ENCODE measurements around the gene NEK11. TPM values are rescaled to one million over a fixed set of nuclear protein-coding genes. Genes with fewer than 3 reads are reported as not detected.
"Not testable (repeated sequence)": the region's sequence is repeated elsewhere in the genome, so short reads cannot be mapped to it uniquely, and the experiment has no call there.

Gene NEK11
- total RNA-seq, 1 donor from 2014 or later, result 6.1 TPM

DNA sequence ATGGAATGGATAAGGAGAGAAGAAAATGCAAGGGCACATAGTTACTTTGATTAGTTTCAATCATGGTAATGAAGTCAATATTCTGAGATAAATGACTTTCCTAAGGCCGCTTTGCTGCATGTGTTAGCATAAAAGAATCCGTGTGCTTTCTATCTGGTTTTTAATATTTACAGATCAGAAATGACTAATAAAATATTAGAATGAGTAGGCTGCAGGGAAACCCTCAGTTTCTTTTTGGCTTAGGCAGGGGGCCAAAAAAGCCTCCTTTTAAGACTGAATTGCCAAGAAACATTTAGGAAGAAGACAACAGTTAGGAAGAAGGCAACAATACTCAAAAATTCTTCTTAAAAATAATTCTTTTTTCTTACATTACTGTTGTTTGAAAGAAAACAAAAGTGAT lies 11.6 kb downstream of the NEK11 start:
- no peak for DNase-seq (ENCODE audit: low read depth)

DNA sequence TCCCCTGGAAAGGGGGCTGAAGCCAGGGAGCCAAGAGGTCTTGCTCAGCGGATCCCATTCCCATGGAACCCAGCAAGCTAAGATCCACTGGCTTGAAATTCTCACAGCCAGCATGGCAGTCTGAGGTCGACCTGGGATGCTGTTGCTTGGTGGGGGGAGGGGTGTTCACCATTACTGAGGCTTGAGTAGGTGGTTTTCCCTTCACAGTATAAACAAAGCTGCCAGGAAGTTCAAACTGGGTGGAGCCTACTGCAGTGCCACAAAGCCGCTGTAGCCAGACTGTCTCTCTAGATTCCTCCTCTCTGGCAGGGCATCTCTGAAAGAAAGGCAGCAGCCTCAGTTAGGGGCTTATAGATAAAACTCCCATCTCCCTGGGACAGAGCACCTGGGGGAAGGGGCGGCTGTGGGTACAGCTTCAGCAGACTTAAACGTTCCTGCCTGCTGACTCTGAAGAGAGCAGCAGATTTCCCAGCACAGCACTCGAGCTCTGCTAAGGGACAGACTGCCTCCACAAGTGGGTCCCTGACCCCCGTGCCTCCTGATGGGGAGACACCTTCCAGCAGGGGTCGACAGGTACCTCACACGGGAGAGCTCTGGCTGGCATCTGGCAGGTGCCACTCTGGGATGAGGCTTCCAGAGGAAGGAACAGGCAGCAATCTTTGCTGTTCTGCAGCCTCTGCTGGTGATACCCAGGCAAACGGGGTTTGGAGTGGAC lies 15.8 kb downstream of the NEK11 start:
- DNase-seq (ENCODE audit: low read depth), result not testable (repeated sequence)

DNA sequence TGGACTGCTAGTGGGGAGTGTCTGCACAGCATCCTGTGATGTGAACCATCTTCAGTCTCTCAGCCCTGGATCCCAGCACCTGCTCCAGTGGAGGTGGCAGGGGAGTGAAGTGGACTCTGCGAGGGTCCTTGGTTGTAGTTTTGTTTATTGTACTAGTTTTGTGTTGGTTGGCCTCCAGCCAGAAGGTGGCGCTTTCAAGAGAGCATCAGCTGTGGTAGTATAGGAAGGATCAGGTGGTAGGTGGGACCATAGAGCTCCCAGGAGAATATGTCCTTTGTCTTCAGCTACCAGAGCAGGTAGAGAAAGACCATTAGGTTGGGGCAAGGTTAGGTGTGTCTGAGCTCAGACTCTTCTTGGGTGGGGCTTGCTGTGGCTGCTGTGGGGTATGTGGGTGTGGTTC lies 20.9 kb downstream of the NEK11 start:
- DNase-seq (ENCODE audit: low read depth), result no peak

DNA sequence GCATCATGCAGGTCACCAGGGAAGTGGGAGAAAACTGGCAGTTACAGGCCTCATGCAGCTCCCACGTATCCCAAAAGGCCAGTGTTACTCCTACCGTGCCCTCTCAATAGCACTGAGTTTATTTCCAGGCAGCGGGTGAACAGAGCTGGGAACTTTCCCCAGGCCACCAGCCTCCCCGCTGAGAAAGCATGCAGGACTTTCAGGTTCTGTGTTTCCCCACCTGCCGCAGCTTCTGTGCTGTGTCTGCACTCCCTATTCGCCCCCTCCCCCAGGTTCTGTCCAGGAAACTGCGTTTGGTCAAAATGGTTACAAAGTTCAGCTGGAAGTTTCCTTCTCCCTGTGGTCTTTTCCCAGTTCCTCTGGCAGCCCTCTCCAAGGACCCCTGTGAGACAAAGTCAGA lies 21.4 kb downstream of the NEK11 start:
- no peak for DNase-seq (ENCODE audit: low read depth)

DNA sequence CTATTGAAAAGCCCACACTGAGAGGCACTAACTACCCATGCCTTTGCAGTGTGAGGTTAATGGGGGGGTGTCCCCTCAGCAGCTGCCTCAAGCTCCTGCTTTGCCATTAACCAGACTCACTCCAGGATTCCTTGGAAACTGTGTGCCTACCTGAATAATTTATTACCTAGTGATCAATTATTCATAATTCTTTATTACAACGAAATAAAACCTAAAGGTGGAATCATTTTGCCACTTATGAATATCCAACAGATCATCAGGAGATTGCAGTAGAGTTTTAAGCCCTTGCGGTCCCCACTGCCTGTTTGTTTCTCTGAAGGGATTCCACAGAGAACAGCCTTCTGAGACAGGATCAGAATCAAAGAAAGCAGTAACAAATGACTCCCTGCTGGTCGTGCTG lies 23.3 kb downstream of the NEK11 start:
- DNase-seq (ENCODE audit: low read depth), result no peak

DNA sequence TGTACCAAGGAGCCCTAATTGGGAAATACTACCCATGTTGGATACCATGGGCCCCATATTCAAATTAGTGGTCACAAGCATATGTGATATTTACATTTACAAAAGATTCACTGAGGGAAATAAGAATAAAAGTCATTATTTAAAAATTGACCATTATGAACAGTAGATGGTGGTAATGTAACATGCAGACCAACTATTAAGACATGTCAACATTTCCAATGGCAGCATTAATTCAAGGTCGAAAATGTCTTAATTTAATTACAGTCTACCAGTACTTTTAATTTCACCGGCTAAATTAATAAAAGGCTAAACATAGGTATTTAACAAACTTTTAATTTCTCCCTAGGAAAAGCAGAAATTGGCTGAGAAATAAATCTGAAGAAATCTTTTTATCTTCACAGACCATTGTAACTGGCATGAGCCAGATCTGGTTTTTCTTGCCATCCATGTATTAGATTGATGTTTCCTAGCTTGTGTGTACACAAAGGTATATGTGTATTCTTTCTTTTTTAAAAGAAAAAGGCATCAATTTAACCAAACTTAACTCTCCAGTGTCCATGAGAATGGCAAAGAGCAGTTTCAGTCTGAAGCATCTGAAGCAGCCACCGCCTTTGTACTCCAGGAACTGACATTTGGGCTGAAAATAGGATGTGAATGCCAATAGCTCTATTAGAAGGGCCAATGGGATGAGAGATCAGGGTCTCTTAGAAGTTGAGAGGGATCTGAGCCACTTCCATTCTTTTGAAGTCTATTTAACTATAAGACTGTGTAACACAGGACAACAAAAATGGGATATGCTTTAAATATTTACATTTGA lies 26.6 kb downstream of the NEK11 start:
- DNase-seq (ENCODE audit: low read depth), result peak; percentile 24

DNA sequence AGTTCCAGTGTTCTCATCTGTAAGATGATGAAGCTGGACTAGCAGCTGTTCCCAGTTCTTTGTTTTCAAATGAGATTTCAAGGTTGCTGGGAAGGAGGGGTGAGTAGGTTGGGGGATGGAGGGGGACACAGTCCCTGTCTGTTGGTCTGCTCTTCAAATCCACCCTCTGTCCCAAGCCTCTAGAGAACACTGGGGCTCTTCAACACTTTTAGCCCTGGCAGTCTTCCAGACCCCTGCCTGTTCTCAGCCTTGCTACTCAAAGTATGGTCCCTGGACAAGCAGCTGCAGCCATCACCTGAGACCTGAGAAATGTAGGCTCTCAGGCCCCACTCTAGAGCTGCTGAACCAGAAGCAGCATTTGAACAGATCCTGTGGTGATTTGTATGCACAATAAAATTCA lies 41.3 kb downstream of the NEK11 start:
- DNase-seq (ENCODE audit: low read depth), result peak; percentile 54

DNA sequence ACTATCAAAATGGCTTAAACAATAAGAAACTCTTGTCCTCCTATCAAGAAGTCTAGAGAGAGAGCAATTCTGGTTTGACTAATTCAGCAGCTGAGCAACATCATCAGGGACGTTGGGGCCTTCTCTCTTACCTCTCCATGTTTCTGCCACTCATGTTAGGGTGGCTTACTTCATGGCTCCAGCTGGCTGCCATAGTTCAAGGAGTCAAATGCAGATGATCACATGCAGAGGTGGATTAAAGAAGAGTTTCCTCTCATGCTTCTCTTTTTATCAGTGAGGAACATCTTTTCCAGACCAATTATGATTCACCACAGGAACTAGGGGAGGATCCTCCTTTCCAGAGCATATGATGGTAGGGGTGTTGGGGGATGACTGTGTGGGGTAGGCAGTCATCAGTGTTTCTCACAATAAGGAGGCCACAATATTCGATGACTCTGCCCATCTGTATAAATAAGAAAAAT lies 45.5 kb downstream of the NEK11 start:
- peak; percentile 24 for DNase-seq (ENCODE audit: low read depth)

DNA sequence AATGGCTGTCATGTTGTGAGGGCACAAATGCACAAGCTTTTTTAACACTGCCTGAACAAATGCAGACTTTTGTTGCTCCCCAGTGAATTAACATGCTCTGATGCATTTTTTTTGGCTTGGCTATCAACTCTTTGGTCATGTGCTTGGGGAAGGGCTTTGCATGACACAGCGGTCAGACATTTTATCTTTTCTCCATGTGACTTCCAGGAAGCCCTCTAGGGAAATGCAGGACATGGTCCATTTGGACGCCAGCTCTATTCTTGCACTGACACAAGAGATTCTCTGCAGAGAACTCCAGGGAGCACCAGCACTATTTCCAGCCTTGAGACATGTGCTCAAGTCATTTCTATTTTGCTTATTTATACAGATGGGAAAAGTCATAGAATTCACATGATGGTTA lies 46.2 kb downstream of the NEK11 start:
- DNase-seq (ENCODE audit: low read depth), result peak; percentile 67

DNA sequence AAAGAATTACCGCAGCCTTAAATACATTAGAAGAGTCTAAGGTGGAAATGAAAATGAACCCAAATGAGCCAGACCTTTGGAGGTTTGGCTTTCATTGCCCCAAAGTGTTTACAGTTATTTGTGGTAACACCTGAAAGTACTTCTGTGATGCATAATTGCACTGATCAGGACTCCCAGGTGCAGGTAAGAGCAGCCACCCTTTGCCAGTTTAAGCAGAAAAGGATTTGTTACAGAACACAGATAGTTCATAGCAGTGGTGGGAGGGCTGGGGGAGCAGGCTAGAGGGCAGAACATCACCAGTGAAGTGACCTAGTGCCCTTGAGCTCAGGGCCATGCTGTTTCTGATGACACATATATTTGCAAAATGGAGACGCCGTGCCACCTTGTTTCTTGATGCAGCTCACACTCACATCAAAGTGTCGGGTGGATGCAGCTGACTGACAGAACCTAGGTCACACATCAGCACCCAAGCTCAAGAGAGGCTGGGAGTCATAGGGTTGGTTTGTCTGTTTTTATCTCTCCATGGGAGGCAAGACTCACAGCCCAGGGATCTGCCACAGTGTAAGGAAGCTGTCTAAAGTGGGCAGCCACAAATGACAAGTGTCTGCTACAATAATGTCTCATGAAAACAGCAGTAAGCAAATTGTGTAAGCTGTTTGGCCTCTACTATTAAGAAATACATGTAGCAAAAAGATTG lies 49.1 kb downstream of the NEK11 start:
- peak; percentile 57 for DNase-seq (ENCODE audit: low read depth)

DNA sequence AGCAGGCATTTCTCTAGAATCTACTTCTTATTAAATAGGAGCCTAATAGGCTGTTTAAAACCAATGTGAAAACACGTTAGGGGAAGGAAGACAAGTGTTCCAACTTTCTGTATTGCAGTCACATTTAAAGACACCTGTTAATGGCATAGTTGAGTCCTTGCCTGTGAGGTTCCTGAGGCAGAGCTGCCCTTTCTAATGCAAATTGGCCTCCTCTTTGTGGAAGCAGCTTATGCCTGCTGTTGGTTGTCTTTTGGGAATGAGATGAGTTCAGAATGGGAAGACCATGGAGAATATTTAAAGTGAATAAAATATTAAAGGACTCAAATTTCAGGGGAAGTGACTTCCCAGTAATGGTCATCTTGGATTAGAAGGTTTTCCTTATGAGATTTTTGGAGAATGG lies 51.2 kb downstream of the NEK11 start:
- DNase-seq (ENCODE audit: low read depth), result no peak

DNA sequence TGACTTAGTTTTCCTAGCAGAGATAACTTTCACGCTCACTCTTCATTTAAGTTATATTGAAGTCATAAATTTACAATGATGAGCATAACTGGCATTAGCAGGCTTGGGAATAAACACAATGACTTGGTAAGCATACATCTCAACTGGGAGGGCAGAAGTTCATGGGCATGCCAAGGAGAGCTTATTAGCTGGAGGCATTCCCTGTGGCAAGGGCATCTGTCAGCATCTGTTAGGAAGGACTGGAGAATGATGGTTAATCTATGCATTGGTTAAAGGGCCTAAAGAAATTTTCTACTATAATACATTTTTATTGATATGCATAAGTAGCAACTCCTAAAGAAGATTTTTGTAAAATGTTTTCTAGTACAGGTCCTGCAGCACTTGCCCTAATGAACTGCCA lies 52.4 kb downstream of the NEK11 start:
- no peak for DNase-seq (ENCODE audit: low read depth)

DNA sequence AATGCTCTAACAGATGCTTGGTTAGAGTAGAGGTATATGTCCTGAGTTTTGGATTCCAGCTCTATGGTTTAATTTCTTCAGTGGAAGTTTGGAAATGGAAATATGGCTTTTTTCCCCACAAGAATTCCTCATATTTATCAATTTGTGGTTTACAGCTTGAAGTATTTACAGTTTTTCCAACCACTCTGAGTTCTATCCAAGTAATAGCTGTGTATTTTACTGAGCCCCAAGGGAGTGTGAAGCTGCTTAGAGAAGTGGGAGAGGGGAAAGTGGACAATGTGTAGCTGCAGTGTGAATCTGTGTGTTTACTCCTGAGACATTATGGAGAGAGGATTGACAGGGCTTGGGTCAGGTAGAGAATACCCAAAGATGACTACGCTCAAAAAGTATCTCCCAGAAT lies 54.5 kb downstream of the NEK11 start:
- DNase-seq (ENCODE audit: low read depth), result no peak

DNA sequence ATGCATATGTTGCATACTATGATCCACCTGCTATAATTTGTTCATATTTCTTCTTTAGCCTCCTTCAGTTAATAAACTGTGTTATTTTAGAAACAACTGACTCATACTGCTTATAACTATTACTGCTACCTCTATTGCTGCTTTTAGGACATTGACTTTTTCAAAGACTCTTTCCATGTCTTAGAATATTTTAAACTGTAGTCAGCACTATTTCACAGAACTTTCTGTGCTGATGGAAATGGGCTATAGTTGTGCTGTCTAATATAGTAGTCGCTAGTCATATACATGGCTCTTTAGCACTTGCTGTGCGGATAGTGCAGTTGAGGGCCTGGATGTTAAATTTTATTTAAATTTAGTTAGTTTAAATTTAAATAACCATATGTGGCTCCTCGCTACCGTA lies 55.6 kb downstream of the NEK11 start:
- DNase-seq (ENCODE audit: low read depth), result no peak

DNA sequence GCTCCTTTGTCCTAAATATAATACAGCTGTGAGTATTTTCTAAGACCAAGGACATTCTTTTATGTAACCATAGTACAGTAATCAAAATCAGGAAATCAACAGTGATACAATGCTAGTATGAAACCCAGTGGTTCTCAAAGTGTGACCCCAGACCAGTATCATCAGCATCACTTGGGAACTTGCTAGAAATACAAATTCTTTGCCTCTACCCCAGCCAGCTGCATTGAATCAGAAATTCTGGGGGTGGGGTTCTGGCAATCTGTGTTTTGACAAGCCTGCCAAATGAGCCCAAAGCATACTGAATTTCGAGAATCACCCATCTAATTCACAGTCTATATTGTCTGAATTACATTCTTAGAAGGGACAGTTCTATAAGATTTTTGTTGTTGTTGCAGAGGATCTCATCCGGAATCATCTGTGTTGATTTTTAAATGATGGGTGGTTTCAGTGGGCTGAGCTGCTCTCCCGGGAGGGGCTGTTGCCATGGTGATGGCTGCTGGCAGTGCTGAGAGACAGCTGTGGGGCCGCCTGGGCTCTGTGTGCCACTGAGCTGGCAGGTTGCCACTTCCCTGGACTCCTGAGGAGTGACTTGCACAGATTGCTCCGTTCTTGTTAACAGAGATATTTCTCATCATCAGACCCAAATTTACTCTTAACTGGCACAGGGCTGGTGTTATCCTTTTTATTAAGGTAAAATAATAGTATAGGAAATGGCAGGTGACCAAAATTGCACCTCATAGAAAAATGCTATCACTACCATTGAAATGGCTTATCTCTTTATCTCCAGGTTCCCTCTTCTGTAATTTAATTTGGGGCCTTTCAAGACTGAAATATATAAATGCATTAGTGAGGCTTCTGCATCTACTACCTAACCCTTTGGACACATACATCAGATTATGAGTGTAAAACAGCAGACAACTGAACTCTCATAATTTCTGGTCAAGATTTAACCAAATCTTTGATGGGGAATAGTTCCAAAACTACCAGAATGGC lies 56.5 kb downstream of the NEK11 start:
- peak; percentile 99 for DNase-seq (ENCODE audit: low read depth)

DNA sequence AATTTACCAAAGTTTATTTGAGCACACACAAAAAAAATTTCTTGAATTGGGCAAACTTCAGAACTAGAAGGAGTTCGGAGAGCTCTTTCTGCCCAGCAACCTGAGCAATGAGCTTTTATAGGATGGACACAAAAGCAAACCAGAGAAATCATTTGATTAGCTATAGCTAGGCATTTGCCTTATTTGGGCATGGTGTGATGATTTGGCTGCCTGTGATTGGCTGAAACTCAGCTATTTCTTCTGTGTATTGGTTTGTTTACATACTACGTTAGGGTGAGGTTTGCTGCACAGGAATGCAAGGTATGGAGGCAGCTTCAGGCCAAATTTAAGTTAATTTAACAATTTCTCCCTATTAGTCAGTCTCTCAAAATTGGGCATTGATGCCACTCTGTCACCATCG lies 65.1 kb downstream of the NEK11 start:
- DNase-seq (ENCODE audit: low read depth), result no peak

DNA sequence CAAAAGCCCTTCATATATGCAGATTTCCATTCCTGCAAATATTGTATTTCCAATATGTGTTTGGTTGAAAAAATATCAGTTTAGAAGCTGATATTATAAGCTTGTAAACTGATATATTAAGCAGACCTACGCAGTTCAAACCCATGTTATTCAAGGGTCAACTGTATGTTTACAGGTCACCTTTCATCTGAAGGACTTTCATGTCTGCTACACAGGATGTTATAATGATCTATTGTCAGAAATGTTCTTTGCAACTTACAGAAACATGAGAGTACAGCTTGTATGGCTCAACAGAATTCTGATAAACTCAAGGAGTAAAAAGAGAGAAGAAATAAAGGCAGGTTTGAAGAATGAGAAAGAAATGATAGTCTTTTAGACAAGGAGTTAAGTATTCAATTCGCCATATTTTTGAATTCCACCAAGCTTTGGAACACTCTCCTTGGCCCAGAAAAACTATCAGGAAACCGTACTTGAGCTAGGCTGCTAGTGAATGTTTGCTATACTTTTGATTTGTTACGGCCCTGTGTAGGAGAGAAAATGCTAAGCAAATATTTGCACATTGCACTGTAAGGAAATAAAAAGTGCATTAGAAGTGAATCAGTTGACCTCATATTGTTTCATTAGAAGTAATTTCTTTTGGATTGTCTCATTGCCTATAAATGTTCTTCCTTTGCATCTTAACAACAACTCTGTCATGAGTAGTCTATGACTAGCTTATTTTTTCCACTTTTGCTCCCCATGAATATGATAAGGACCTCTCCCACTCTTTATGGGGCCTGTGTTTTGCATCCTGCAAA lies 81.2 kb downstream of the NEK11 start:
- DNase-seq (ENCODE audit: low read depth), result no peak

DNA sequence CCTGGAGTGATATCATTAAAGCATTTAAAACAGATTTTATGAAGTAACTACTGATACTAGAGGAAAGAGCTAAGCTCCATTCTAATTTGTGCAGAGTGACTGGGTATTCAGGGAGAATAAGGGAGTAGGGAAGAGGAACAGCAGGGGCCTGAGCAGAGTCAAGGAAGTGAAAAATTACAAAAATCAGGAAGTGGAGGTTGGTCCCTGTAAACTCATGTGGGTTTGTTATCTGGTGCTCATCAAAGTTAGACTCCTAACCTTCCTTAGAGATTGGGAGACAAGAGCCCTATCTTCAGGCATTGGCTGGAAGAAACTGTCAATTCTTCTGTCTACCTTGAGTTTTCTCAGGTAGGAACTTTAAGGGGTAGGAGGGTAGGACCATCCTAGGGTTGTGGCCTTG lies 82.5 kb downstream of the NEK11 start:
- no peak for DNase-seq (ENCODE audit: low read depth)

DNA sequence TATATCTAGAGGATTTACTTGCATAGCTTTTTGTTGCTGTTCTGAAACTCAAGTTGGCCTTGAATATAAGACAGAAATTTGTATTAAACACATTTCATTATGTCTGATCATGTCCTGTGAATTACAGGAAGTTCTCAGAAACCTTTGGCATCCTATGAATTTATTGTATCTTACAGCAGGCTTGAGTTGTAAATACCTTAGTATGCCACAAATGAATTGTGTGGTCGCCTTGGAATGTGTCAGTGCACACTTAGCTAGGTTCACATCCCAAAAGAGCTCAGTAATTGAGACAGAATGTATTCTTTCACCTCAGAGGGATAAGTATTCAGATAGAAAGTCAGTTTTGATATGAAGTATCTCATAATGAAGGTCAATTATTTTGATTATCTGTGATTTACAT lies 83.4 kb downstream of the NEK11 start:
- peak; percentile 48 for DNase-seq (ENCODE audit: low read depth)

DNA sequence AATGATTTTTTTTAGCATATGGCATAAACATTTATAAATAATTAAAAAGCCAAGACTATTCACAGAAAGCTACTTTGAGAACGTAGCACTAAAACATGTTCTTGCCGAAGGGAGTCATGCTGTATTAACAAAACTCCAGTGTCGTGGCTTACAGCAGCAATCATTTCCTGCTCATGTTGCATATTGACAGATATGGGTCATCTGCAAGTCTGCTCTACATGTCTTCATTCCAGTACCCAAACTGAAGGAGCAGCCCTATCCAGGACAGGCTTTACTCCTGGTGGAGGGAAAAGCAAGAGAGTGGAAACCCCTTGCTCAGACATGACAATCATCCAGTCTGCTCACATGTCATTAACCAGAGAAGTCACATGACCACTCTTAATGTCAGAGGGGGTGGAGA lies 87.6 kb downstream of the NEK11 start:
- DNase-seq (ENCODE audit: low read depth), result no peak
